NCI-H1694 treated with DMSO at 0.1 percent for 48 hours (cell line): ENCODE measurements around the gene CNTN4.
"Not testable (repeated sequence)": the region's sequence is repeated elsewhere in the genome, so short reads cannot be mapped to it uniquely, and the experiment has no call there.

Source experiments
- DNase-seq: peaks from one replicate; lab custom pipeline; 2025; lab: John Stamatoyannopoulos, UW

CNTN4 gene

DNA sequence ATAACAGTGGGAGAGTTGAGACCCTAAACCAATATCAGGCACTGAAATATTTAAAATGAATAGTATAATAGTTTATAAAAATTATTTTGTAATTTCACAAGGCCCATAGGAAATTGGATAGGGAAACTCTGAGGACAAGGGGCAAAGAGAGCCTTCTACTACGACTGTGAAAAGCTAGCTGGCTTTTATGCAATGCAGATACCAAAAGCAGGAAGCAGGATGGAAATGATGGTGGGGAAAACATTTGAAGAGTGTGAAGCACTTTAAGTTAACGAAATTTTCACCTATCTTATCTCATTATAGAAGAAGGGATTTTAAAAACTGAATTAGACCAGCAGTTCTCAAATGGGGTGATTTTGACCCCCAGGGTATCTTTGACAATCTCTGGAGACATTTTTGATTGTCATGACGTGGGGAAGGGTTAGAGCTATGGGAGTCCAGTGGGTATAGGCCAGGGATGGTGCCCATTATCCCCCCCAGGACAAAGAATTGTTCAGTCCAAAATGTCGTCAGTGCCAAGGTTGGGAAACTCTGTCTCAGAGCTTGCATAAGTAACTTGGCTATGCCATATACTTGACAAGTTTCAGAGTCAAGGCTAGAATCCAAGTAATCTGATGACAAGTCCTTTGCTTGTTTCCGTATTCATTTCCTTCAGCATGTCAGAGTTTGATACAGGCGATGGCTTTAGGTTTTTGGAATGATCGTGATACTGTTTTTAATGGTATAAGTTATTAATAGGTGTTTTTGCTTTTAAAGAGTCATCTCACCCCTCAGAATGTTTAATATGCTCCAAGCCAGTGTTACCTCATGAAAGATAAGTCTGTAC, 885.6 kb downstream of the CNTN4 start:
- no peak for DNase-seq

DNA sequence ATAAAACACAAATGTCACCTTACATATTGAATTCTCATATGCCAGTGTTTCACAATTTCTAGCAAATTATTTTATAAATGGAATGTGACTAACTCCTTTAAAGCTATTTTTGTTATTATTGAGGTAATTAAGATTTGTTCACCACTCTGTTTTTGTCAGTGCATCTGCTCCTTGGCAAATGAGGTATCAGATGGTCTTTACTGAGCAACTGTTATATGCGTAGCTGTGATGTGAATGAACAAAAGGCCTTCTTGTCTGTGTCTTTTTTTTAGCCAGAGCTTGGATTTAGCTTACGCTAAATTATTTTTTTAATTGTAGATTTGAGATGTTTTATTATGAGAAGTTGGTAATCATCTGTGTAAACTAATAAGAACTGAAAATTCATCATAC, 886.2 kb downstream of the CNTN4 start:
- DNase-seq = no peak

DNA sequence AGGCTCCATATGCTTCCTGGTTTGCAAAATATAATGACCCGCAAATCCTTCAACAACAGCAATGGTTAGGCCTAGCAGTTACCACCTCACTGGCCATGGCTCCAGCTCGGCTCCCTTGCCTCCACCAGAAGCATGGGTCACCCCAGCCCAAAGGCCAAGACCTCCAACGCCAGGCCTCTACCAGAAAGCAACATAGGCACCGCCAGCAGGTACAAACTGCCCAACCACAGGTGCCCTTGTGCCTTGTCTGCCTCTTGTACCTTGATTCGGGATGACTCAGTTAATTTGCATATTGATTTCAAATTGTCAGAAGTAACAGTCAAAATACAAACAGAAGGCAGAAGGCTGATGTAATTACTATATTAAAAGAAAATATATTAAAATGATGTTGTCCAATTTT, 886.8 kb downstream of the CNTN4 start:
- DNase-seq = no peak

DNA sequence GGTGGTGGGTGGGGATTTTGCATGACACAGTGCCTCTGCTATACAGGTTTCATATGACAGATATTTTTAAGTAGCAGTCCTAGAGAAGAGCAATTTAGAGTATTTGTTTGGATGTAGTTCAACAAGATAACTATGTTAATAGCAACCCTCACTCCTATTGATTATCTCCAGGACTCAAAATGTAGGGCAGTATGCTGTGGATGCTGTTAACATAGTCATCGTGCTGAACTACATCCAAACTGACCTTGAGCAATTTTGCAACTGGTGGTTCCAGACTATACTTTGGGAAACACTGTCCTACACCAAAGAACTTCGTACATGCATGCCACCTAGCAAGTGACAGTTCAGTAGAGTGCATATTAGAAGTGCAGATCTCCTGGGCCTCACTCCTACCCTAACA, 893.9 kb downstream of the CNTN4 start:
- no peak for DNase-seq

DNA sequence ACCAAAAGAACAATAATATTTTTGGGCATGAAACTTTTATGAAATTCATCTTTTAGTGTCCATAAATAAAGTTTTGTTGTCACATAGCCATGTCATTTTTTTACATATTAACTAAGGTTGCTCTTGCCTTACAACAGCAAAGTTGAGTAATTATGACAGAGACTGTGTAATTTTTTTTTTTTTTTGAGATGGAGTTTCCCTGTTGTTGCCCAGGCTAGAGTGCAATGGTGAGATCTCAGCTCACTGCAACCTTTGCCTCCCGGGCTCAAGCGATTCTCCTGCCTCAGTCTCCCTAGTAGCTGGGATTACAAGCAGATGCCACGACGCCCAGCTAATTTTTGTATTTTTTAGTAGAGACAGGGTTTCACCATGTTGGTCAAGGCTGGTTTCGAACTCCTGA, 894.5 kb downstream of the CNTN4 start:
- not testable (repeated sequence) for DNase-seq

DNA sequence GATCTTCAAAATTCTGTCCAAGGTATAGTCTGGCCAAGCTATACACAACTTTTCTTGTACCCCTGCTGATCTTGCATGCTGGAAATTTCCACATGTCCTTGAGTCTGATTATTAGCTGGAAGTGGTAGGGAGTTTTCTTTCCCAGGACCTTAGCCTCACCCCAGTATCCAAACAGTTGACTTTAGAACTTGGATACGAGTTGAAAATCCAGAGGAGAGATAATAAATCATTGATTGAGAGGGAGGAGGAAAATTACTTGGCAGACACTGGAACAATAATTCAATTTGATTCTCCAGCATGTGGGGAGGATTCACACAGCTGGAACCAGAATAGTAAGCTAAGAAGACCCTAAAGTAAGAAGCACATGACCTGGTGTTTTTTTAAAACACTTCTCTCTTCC, 895.1 kb downstream of the CNTN4 start:
- DNase-seq = no peak

DNA sequence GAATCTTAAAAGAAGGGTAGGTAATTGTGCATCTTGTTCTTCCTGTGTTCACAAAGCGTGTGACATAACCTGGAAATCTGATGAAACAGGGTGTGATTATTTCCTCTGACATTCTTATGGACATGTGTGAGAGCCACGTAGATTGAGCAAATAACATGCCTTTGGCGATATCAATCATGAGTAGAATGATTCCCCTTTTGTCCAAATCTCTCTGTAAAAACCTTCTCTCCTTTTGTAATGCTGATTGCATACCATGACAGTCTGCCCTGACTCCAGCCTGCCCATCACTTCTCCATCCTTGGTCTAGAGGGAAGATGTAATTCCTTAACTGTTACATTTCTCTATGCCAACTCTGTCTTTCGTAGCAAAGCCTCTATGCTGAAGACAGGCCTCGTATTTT, 896.5 kb downstream of the CNTN4 start:
- DNase-seq = no peak

DNA sequence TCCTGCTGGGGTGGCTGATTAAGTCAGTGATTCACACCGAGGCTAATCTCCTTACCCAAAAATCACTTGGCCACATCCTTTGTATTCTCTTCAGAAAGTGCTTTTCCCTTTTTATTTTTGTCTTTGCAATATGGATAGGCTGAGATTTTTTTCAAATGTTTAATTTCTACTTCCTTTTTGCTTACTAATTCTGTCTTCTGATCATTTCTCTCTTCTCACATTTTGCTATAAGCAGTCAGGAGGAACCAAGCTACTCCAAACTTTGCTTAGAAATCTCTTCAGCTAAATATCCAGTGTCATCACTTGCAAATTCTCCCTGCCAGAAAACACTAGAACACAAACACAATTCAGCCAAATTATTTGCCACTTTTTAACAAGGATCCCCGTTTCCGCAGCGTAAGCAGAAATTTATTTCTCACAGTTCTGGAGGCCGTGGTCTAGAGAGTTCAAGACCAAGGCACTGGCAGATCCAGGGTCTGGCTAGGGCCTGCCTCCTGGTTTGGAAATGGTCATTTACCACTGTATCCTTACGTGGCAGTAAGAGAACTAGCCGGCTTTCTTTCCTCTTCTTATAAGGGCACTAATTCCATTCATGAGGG, 906.6 kb downstream of the CNTN4 start:
- DNase-seq = no peak

DNA sequence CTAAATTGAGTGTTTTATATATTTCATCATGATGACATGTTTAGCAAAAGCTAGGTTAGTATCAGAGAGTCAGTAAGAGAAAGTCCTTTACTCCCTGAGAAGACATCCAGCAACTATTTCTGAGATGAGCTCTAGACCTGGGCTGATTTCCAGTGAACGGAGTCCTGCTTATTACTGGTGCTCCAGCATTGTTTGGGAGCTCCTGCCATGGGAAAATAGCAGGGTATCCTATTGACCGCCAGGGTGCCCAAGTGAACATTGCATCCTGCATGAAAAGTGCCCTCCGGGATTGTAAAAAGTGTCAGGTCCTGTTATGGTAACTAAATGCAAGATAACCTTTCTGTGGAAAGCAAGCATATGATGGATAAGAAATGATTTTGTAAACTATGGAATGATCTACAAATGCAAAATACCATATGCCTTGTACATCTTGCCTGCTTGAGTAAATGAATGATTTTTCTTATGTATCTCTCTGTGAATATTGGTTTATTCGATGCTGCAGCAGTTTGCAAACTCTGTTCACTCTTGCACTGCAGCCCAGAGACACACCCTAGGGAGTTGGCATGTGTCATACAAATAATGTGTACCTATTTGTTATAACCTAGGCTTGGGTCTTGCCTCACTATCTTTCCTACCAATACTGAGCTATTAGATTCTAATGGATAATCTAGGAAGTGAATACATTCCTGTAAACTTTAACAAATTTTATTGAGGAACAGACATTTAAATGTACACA, 914.8 kb downstream of the CNTN4 start:
- no peak for DNase-seq

DNA sequence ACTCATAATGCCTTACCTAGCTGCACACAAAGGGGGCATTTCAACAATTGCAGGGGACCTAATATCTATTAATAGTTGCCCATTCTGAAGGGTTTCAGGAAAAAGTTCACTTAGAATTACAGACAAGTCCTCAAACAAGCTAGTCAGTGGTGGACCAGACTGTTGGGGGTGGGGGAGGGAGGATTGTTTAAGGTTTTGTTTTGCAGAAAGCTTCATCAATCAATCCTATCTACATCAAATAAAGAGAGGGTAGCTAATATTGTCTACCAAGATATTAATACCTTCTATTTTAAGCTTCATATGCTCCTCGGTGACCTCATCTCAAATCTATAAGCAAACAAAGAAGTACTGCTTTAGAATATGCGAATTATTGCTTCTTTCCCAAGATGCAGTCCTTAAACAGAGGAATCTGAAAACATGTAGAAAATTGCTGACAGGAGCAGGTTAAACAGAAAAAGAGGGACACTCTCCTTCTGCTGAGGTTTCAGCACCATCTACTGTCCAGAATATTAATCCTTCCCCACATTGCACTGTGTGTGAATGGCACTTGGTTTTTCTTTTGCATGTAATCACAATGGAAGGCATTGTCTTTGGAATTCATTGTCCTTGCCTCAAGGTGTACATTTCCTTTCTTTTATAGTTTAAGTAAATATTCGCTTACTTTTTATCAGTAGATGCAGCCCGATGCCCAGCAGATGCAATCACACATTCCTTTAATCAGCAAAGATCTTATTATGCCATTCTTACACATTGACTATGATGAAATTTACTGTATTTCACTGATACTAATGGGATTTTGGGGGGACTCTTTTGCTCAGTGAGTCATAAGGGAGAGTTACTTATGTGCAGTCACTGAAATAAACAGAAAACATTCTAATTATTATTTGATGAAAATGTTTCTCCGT, 916.8 kb downstream of the CNTN4 start:
- peak; percentile 19 for DNase-seq

DNA sequence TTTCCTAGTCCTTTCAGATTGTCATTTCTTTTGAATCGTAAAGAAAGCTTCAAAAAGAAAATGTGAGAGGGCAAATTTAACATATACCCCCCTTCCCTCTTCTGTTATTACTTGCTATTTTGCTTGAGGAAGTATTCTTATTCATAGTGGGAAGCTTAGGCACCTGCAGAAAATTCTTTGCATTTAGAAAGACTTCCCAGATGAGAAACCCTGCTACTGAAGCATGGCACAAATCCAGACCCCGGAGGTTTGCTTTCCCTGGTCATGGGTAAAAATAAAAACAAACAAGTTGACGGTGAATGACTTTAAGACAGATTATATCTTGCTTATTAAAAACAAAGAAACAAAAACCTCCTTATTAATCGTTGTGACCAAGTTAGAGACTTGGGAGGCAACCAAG, 917.6 kb downstream of the CNTN4 start:
- DNase-seq = no peak

DNA sequence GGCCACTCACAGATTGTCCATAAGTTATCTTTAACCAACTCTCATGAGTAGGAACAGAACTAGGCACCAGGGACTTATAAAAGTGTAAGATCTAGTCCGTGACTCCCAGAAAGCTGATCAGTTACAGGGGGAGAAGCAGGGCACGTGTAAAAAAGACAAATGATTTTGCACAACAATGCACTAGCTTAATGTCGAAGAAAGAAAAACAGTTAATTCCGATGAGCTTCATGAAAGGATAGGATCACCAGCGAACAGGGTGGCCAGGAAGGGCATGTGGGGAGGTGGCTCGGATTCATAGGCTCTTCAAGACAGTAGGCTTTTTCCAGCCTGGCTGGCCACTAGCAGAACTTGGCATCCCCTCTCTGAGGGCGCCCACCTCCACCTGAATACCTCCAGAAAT, 921.5 kb downstream of the CNTN4 start:
- DNase-seq = no peak

DNA sequence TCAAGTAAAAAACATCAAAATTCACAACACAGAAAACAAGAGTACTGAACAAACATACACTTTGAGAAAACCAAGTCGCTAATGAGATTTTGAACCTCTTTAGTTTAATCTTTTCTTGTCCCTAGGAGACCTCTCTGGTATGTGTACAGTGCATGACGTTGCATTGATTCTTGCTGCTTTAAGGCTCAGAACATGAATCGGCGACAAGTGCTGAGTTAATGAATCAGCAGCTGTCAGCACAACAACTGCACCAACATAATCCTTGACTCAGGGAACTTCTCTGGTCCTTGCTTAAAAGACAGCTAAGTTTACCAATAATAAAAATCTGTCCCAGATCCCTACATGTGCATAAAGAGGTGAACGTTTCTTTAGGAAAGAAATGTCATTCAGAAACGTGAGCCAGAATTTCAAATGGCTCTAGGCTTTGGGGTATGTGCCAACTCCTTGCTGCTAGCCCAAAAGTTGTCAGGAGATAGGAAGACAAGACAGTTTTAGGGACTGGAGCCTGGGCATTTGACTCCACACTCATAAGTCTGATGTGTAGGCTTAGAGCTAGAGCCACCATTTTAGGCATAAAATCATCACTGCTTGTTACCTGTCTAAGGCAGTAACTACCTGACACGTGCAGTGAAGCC, 924.6 kb downstream of the CNTN4 start:
- no peak for DNase-seq

DNA sequence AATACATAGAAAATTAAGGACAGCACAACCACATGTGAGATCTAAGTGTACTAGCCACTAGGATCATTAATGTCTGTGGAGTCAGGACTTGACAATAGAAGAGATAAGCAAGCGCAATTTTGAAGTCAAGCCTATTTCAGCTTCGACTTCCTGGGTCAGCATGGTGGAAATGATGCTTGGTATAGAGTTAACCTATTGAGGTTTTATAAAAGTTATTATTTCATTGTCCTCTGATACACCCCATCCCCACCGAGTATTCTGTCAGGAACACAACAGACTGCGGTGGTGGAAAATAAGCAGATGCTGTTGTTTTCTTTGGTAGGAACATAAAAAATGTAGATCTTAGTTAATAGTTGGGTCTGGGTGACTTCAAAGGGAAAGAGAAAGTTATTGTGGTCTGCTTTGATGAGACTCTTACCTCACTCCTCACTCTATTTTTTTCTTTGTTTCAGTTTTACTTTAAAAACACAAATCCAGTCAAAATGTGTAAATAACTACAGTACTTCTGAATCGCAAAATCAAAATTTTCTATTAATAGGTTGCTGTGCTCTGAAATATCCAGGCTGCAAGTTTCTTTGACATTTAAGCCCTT, 929.4 kb downstream of the CNTN4 start:
- no peak for DNase-seq

DNA sequence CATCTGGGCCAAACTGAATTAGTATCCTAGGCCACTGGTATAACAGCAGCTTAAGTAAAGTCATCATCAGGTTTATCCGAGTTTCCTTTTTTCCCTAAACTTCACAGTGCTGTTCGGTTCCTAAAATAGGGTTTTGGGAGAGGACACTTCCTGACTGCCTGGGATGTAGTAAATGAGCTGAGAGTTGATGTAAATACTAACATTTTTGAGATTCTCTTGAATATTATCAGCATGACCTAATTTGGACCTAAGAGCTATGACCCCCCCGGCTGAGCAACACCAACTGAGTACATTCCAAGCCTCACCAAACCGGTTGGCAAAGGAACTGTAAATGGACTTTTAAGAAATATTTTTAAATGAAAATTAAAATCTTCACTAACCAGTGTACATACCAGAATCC, 932.7 kb downstream of the CNTN4 start:
- no peak for DNase-seq

DNA sequence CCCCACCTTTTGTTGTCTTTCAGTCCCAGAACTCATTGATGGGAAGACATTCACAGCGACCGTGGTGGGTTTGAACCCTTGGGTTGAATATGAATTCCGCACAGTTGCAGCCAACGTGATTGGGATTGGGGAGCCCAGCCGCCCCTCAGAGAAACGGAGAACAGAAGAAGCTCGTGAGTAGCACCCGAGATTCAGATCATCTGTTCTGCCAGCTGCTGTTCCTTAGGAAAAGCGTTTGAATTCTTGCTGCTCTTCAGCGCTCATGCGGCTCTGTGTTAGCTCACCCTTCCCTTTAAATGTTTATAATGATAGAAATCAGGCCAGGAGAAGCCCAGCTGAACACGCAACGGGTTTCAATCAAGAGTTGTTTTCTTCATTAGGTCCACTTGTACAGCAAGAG, 938.5 kb downstream of the CNTN4 start:
- no peak for DNase-seq

DNA sequence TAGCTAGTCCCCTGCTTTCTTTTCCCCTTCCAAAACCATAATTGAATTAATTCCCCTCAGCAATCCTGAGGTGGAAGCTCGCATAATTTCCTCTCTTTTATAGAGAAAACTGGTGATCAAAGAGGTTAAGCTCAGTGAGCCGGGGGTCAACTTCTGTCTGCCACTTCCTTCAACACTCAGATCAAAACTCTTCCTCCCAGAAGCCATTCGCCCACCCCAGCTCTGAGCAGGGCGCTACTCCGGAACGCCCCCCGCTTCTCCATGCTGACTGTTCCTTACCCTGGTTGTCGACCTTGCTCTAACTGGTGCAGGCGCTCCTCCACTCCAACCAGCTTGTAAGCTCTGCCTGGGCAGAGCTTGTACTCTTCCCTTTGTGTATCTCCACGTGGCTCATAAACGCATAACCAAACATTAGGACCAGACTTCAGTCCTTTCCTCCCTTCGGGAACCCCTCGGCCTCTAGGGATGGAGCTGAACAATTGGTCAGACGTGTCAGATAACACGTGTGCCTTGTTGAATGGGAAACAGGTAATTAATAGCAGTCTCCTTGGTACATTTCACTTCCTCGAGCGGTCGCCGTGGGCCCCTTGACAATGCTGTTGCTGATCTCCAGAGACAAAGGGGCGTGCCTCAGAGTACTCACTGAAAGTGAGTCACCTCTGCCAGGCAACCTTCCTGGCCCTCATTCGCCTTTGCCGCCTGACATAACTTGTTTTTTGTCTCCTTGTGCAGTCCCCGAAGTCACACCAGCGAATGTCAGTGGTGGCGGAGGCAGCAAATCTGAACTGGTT, 939.7 kb downstream of the CNTN4 start:
- DNase-seq = no peak

DNA sequence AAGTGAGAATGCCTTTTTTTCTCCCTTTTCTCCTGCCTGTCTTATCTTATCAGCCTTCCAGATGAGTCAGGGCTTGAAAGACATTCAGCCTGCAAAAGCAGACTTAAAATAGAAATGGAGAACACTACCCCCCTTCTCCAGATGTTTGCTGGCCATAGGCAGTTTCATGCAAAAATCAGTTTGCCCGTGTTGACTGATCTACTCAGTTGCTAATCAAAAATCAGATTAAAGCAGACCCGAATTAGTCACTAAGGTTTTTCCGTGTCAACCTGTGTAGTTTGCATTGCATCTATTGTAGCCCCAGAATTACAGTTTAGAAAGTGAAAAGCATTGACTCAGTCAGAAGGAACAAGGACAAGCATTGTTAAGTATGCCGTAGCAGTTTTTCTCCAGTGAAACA, 955.3 kb downstream of the CNTN4 start:
- no peak for DNase-seq

DNA sequence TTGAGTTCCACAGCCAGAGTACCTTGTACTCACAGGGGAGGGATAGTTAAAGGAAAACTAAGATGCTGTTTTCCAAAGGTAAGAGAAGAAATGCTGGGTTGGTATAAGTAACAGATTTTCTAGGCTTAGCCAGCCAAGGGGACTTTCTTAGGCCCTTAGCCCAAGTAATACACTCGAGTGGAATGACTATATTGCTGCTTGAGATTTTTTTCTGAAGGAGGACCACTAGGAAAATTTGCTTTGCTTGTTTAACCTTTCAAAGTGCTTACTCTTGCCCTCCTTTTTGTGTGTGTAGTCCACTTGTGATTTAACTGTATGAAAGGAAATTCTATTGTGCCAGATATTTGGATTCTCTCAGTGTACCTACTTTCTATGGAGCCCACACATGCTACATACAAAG, 961.0 kb downstream of the CNTN4 start:
- no peak for DNase-seq

DNA sequence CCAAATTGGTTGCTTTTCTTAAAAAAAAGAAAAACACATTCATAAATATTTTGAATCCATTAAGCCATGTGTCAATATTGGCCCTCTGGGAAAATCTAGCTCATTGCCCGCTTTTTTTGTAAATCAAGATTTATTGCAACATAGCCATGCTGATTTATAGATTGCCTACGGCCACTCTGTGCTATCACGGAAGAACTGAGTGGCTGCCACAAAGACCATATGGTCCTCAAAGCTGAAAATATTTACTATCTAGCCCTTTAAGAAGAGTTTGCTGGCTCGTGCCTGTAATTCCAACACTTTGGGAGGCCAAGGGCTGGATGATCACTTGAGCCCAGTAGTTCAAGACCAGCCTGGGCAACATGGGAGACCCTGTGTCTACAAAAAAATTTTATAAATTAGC, 965.6 kb downstream of the CNTN4 start:
- DNase-seq = no peak

DNA sequence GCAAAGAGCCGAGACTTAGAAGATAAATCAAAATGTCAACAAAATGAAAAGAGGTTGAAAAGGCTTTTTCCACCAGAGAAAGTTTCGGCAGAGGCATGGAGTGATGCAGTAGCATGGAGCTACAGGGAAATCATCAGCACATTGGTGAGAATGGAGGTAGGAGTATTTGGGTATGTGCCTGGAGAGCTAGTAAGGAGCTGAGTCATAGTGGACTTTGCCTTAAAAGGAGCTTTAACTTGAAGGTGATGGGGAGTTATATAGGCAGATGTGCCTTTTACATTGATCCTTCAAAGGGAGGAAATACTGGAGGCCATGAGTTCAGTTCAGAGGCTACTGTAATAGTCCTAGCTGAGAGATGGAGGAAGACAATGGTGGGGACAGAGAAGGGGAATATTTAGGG, 967.2 kb downstream of the CNTN4 start:
- no peak for DNase-seq
